HG02852 (cell line): Measurements from ENCODE around the gene GFOD1.
"Not testable (repeated sequence)": the region's sequence is repeated elsewhere in the genome, so short reads cannot be mapped to it uniquely, and the experiment has no call there.

Experiments
- ATAC-seq: cut with Tn5 transposase; IDR thresholded peaks from one replicate; pipeline ENCODE4 v1.9.1; 2021; ENCODE audit warnings: mild to moderate bottlenecking, moderate library complexity; ENCODE audit not compliant: unreplicated experiment

Gene GFOD1

GRCh38 chr6:13466304-13467215, 20.8 kb downstream of the GFOD1 start:
- ATAC-seq: no peak

- ATAC-seq: no peak
Measured at GRCh38 chr6:13465734-13466133, 21.7 kb downstream of the GFOD1 start.

- no peak for ATAC-seq
Measured at GRCh38 chr6:13463941-13464340, 23.5 kb downstream of the GFOD1 start.

DNA sequence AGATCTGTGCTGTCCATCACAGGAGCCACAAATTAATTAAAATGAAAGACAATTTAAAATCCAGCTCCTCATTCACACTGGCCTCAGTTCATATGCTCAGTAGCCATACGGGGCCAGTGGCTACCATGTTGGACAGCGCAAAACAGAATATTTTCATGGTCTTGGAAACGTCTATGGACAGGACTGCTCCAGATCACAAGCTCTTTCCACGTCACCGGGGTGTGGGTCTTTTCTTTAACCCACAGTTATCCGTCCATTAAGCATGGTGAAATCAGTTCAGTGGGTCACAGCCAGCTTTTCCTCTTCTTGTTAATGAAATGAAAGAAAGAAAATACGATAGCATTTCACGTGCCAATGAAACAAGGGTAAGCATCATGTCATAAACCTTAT, 24.1 kb downstream of the GFOD1 start:
- no peak for ATAC-seq

- ATAC-seq: no peak
Measured at GRCh38 chr6:13462458-13463327, 24.7 kb downstream of the GFOD1 start.

- ATAC-seq: no peak
Measured at GRCh38 chr6:13461805-13462204, 25.6 kb downstream of the GFOD1 start.

DNA sequence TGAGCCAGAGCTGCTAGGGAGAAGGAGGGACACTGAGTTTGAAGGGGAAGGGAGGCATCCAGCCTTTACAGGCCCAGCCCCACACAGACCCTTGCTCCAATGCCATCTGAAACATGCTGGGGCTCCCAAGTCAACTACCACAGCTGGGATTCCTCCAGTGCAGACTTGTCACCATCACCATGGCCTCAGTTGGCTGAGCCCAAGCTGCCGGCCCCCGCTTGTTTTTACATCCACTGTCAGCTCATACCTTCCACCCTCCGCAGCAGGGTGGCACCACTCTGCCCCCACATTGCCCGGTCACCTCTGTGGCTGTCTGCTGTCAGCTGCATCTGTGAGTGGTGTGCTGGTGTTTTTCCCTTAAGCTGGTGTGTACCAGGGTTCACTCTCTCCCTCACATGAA, 26.1 kb downstream of the GFOD1 start:
- ATAC-seq: no peak

GRCh38 chr6:13460289-13460688, 27.1 kb downstream of the GFOD1 start:
- ATAC-seq: not testable (repeated sequence)

GRCh38 chr6:13457577-13457976, 29.8 kb downstream of the GFOD1 start:
- no peak for ATAC-seq

- ATAC-seq: no peak
Measured at GRCh38 chr6:13455552-13455966, 31.8 kb downstream of the GFOD1 start.

- peak; percentile 54 for ATAC-seq
Measured at GRCh38 chr6:13454286-13455221, 32.8 kb downstream of the GFOD1 start.

- no peak for ATAC-seq
Measured at GRCh38 chr6:13453771-13454251, 33.6 kb downstream of the GFOD1 start.

DNA sequence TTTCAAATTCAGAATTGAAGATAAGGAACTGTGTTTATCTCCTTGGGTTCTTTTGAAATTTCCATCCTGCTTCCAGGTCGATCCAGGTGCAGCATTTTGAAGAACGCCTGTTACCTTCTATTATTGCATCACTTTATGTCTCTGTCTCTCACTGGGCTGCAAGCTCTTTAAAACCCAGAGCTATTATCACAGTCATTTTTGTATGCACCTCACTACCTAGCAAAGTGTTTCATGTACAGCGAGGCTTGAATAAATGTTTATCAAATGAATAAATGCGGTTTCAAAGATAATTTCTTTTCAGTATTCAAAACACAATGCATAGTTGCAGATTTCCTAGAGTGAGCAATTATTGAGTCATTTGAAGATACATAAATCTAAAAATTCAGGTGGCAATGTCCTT, 34.2 kb downstream of the GFOD1 start:
- ATAC-seq: no peak

DNA sequence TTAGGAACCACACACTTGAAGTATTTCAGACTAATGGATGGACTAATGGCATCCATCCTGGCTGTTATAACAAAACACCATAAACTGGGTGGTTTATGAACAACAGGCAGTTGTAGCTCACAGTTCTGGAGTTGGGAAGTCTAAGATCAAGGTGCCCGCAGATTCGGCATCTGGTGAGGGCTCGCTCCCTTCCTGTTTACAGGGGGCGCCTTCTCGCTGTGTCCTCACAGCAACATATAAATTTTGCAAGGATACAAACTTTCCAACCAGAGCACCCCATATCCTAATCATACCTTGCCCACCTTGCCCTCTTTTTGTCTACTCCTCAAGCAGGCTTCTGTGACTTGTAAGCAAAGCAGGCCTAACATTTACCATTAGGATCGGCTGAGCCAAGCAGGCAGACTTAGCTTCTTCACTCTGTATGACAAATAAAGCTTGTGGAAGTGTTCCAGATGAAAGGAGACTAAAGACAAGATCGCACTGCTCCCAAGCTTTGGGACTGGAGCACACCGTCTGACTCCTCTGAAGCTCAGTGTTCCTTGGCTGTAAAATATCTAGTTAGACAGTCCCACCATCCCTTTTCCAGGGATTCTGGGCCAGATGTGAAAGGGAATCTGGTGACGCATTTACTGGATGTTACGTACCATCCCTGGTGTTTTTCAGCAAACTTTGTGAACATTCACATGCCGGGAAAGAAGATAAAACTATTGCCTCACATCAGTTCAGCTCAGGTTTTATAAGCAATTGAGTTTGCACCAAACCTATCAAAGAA, 34.9 kb downstream of the GFOD1 start:
- no peak for ATAC-seq

GRCh38 chr6:13451181-13451895, 36.1 kb downstream of the GFOD1 start:
- no peak for ATAC-seq

GRCh38 chr6:13450628-13451027, 36.8 kb downstream of the GFOD1 start:
- no peak for ATAC-seq

- no peak for ATAC-seq
Measured at GRCh38 chr6:13447949-13448724, 39.3 kb downstream of the GFOD1 start.

- no peak for ATAC-seq
Measured at GRCh38 chr6:13446381-13446780, 41.0 kb downstream of the GFOD1 start.
